MM.1S (cell line): ENCODE data around the gene LRRC28.

ENCODE experiments used
- DNase-seq: peaks from one replicate; pipeline ENCODE4 v3.0.0-alpha.2; 2015
- H2AFZ ChIP-seq: fragments of 300-600 bp; sonication (generic); 2 replicates; pipeline ENCODE4 v1.6.0; 2016; ENCODE audit warnings: antibody characterized with exemption, low read length
- H3F3A ChIP-seq: fragments of 300-600 bp; sonication (generic); 2 replicates; pipeline ENCODE4 v1.6.1; 2016; ENCODE audit warnings: mild to moderate bottlenecking, antibody characterized with exemption, low read length, moderate library complexity, mixed read lengths; ENCODE audit not compliant: insufficient read depth
- H3K27ac ChIP-seq: fragments of 300-600 bp; sonication (generic); 2 replicates; pipeline ENCODE4 v1.5.1; 2016; ENCODE audit warnings: mild to moderate bottlenecking, low read length
- H3K27me3 ChIP-seq: fragments of 300-600 bp; sonication (generic); replicated peaks from 2 replicates; pipeline ENCODE4 v1.6.0; 2016; ENCODE audit warnings: low read length; ENCODE audit not compliant: insufficient read depth
- H3K36me3 ChIP-seq: fragments of 300-600 bp; sonication (generic); replicated peaks from 2 replicates; pipeline ENCODE4 v1.6.1; 2016; ENCODE audit warnings: mild to moderate bottlenecking, low read length, mixed read lengths; ENCODE audit not compliant: insufficient read depth
- H3K4me1 ChIP-seq: fragments of 300-600 bp; sonication (generic); 2 replicates; pipeline ENCODE4 v1.6.1; 2016; ENCODE audit warnings: low read length, mixed read lengths
- H3K4me2 ChIP-seq: fragments of 300-600 bp; sonication (generic); 2 replicates; pipeline ENCODE4 v1.6.0; 2016; ENCODE audit warnings: low read depth, low read length
- H3K4me3 ChIP-seq: fragments of 300-600 bp; sonication (generic); 2 replicates; pipeline ENCODE4 v1.5.1; 2016; ENCODE audit warnings: low read length, mixed read lengths
- H3K79me2 ChIP-seq: fragments of 300-600 bp; sonication (generic); 2 replicates; pipeline ENCODE4 v1.6.1; 2016; ENCODE audit warnings: mixed run types, low read length, mixed read lengths
- H3K9ac ChIP-seq: fragments of 300-600 bp; sonication (generic); 2 replicates; pipeline ENCODE4 v1.6.1; 2016; ENCODE audit warnings: low read length, mixed read lengths
- H3K9me2 ChIP-seq: fragments of 300-600 bp; sonication (generic); replicated peaks from 2 replicates; pipeline ENCODE4 v1.6.1; 2016; ENCODE audit warnings: mild to moderate bottlenecking, low read length, mixed read lengths; ENCODE audit not compliant: insufficient read depth
- H3K9me3 ChIP-seq: fragments of 300-600 bp; sonication (generic); replicated peaks from 2 replicates; pipeline ENCODE4 v1.6.1; 2016; ENCODE audit warnings: mild to moderate bottlenecking, low read length, mixed read lengths; ENCODE audit not compliant: insufficient read depth
- H4K20me1 ChIP-seq: fragments of 300-600 bp; sonication (generic); 2 replicates; pipeline ENCODE4 v1.6.1; 2016; ENCODE audit warnings: mild to moderate bottlenecking, low read length, moderate library complexity, mixed read lengths; ENCODE audit not compliant: insufficient read depth
- EZH2 ChIP-seq: fragments of 300-600 bp; sonication (generic); optimal IDR thresholded peaks from 2 replicates; pipeline ENCODE3; 2017; ENCODE audit warnings: low read depth, mild to moderate bottlenecking, antibody characterized with exemption, low read length, mixed read lengths
- EZH2phosphoT487 ChIP-seq: fragments of 300-600 bp; sonication (generic); IDR thresholded peaks from 2 replicates; pipeline ENCODE4 v1.6.1; 2018; ENCODE audit warnings: antibody characterized with exemption, low read length
- TF ChIP-seq, protein P1 (sequence below): fragments of 300-600 bp; sonication (generic); IDR thresholded peaks from 2 replicates; pipeline ENCODE4 v1.5.1; 2016; ENCODE audit warnings: antibody characterized with exemption, low read length, mixed read lengths

Gene LRRC28

GRCh38 chr15:99209326-99209725, 42.0 kb upstream of the LRRC28 start:
- no peaks in the 10 kb centered on the region for H3K9me2 ChIP-seq
- no peaks in the 10 kb centered on the region for H3K4me1 ChIP-seq
- no peaks in the 10 kb centered on the region for H4K20me1 ChIP-seq
- H3K36me3 ChIP-seq, result no peaks in the 10 kb centered on the region
- no peaks in the 10 kb centered on the region for H3K9me3 ChIP-seq
- DNase-seq, result no peak
- TF ChIP-seq EZH2phosphoT487 (no peak), EZH2 (no peak)
- TF ChIP-seq, protein P1, sequence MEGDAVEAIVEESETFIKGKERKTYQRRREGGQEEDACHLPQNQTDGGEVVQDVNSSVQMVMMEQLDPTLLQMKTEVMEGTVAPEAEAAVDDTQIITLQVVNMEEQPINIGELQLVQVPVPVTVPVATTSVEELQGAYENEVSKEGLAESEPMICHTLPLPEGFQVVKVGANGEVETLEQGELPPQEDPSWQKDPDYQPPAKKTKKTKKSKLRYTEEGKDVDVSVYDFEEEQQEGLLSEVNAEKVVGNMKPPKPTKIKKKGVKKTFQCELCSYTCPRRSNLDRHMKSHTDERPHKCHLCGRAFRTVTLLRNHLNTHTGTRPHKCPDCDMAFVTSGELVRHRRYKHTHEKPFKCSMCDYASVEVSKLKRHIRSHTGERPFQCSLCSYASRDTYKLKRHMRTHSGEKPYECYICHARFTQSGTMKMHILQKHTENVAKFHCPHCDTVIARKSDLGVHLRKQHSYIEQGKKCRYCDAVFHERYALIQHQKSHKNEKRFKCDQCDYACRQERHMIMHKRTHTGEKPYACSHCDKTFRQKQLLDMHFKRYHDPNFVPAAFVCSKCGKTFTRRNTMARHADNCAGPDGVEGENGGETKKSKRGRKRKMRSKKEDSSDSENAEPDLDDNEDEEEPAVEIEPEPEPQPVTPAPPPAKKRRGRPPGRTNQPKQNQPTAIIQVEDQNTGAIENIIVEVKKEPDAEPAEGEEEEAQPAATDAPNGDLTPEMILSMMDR, result no peak
- H3K4me2 ChIP-seq, result no peak overlapping the region
- no peak overlapping the region for H2AFZ ChIP-seq
- H3K27me3 ChIP-seq, result no peaks in the 10 kb centered on the region
- H3F3A ChIP-seq, result no peaks in the 10 kb centered on the region
- H3K27ac ChIP-seq, result no peak overlapping the region
- no peak overlapping the region for H3K9ac ChIP-seq
- H3K79me2 ChIP-seq, result no peaks in the 10 kb centered on the region
- H3K4me3 ChIP-seq, result no peak overlapping the region

GRCh38 chr15:99210334-99210733, 40.9 kb upstream of the LRRC28 start:
- TF ChIP-seq, protein P1, result no peak
- TF ChIP-seq EZH2phosphoT487 (no peak), EZH2 (no peak)
- Histone ChIP-seq H3K27ac (no peak overlapping the region), H3F3A (no peaks in the 10 kb centered on the region), H3K36me3 (no peaks in the 10 kb centered on the region), H3K79me2 (no peaks in the 10 kb centered on the region), H3K4me1 (no peaks in the 10 kb centered on the region), H3K4me2 (no peak overlapping the region), H2AFZ (no peak overlapping the region), H4K20me1 (no peaks in the 10 kb centered on the region), H3K9ac (no peak overlapping the region), H3K9me3 (no peaks in the 10 kb centered on the region), H3K9me2 (no peaks in the 10 kb centered on the region), H3K4me3 (no peak overlapping the region), H3K27me3 (no peaks in the 10 kb centered on the region)
- no peak for DNase-seq

DNA sequence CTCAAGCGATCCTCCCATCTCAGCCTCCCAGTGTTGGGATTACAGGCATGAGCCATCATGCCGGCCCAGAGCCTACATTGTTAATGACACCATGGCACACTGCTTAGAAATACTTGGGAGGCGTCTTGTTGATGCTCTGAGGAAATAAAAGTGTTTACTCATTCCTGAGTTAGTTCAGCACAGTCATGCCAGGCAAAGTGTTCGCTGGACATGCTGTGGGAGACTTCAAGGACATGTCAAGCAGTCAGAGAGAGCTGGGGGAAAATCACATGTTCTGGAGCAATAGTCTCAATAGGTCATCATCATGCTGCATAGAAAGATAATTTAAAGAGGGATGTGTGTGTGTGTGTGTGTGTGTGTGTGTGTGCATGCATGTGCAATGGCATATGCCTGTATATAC, 39.4 kb upstream of the LRRC28 start:
- no peaks in the 10 kb centered on the region for H3K4me1 ChIP-seq
- H3K9ac ChIP-seq, result no peak overlapping the region
- no peak overlapping the region for H3K4me3 ChIP-seq
- no peak for DNase-seq
- no peak overlapping the region for H3K27ac ChIP-seq
- H3K9me3 ChIP-seq, result no peaks in the 10 kb centered on the region
- H3K9me2 ChIP-seq, result no peaks in the 10 kb centered on the region
- H3K4me2 ChIP-seq, result no peak overlapping the region
- no peaks in the 10 kb centered on the region for H3K36me3 ChIP-seq
- TF ChIP-seq, protein P1, result no peak
- no peak for TF ChIP-seq EZH2
- TF ChIP-seq EZH2phosphoT487, result no peak
- no peak overlapping the region for H2AFZ ChIP-seq
- no peaks in the 10 kb centered on the region for H3K79me2 ChIP-seq
- H3F3A ChIP-seq, result no peaks in the 10 kb centered on the region
- H3K27me3 ChIP-seq, result no peaks in the 10 kb centered on the region
- H4K20me1 ChIP-seq, result no peaks in the 10 kb centered on the region

DNA sequence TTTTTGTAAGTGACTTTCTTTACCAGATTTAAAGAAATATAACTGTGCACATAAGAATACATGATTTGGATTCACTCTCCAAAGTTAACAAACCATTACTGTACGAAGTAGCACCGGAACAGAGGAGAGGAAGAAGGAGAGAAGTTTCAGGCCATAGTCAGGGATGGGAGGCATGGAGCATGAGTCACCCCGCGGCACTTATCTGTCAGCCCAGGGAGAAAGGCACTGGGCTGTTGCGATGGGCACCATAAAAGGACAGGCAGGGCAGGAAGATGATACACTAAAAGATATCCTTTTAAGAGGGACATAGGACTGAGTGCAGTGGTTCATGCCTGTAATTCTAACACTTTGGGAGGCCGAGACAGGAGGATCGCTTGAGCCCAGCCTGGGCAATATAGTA, 38.9 kb upstream of the LRRC28 start:
- Histone ChIP-seq H4K20me1 (no peaks in the 10 kb centered on the region), H3K79me2 (no peaks in the 10 kb centered on the region), H3K4me2 (no peak overlapping the region), H2AFZ (no peak overlapping the region), H3K9ac (no peak overlapping the region), H3K9me3 (no peaks in the 10 kb centered on the region), H3K36me3 (no peaks in the 10 kb centered on the region), H3K4me1 (no peaks in the 10 kb centered on the region), H3F3A (no peaks in the 10 kb centered on the region), H3K9me2 (no peaks in the 10 kb centered on the region), H3K4me3 (no peak overlapping the region), H3K27ac (no peak overlapping the region), H3K27me3 (no peaks in the 10 kb centered on the region)
- no peak for DNase-seq
- no peak for TF ChIP-seq EZH2phosphoT487
- TF ChIP-seq, protein P1, result no peak
- no peak for TF ChIP-seq EZH2
